HG02938 (cell line): Measurements from ENCODE around the gene ALX3.
"Not testable (repeated sequence)": the region's sequence is repeated elsewhere in the genome, so short reads cannot be mapped to it uniquely, and the experiment has no call there.

Experiments
- ATAC-seq: cut with Tn5 transposase; IDR thresholded peaks from one replicate; pipeline ENCODE4 v1.9.1; 2021; ENCODE audit warnings: mild to moderate bottlenecking, moderate library complexity; ENCODE audit not compliant: unreplicated experiment

Gene ALX3

DNA sequence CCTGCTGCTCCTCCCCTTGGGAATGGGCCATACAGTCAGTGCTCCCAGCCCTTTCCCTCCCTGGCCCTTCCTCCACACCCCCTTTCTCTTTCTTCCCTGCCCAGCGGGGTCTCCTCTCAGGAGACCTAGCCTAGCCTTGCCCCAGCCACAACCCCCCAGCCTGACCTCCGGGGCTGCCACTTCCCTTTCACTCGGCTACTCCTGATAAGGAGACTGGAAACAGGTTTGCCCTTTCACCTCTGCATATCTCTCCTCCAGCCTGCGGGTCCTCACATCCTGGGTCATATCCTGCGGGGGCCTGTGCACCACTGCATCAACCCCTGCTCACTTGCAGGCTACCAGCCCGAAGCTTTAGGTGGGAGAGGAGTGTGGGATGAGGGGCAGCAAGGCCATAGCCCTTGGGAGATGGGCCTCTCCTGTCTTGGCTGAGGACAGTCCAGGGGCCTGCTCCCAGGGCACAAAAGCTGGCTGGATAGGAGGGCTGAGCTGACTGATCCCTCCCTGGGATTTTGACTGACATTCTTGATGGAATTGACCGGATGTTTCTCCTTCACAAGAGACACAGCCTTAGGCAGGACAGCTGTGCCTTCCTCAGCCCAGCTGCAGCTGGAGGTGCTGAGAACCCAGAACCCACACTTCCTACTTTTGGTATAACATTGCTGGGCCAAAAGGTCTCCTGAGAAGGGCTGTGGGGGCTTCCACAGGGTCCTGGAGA is 19.2 kb upstream of the ALX3 start:
- no peak for ATAC-seq

DNA sequence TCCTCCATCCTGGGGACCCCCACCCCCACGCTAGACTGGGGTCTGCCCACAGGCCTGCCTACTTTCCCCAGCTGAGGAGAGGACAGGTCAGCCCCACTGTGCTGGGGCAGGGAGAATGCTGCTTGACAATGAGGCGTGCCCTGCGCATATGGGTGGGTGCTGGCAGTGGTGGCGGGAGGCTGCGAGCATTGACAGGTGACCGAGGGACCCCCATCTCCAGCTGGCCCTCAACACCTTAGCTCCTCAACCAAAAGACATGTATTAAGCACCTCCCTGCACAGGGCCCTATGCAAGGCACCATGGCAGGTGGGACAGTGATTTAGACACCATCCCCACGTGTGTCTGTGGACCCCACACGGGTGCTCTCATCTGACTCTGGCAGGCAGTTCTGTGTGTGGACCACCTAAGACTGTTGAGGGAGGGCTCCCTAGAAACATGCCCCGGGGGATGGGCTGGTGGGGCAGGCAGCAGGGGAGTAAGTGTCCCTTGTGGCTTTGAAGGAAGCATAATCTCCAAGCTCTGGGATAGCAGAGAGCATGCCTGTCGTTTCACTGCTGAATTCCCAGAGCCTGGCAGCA is 18.4 kb upstream of the ALX3 start:
- no peak for ATAC-seq

DNA sequence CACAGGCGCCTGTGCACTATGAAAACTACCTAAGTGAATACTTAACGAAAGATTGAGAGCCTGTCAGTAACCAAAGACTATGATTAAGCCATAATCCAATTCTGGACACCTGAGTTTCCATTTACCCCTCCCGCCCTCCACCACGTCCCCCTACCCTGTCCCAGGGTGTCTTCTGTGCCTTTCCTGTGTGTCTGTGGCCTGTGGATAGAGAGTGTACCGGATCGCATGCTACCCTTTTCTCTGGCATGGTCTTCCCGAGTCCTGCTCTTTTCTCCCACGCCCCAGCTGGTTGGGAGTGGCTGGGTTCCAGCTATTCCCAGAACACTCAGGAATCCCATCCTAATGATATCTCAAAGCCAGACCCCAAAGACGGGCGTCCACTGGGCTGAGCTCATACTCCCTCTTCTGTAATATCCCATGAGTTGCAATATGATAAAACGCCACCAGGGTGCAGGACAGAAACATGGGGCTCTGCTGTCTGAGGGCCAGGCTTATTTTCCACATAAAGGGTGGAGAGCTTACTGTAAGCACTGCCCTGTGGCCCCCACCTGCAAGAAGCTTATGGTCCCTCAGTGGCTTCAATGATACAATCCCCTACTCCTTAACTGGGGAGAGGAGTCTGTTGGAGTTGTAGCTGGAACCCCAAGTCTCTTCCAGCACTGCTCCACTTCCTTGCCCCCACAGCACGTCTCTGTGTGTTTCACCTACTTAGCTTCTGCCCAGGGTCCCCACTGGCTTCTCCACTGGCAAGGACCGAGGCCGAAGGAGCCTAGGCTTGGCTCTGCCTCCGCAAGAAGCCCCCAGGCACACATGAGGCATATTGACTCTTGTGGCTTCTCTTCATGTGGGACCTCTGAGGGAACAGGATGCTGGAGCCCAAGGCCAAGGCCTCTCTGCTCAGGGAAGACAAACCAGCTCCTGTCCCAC is 17.6 kb upstream of the ALX3 start:
- no peak for ATAC-seq

DNA sequence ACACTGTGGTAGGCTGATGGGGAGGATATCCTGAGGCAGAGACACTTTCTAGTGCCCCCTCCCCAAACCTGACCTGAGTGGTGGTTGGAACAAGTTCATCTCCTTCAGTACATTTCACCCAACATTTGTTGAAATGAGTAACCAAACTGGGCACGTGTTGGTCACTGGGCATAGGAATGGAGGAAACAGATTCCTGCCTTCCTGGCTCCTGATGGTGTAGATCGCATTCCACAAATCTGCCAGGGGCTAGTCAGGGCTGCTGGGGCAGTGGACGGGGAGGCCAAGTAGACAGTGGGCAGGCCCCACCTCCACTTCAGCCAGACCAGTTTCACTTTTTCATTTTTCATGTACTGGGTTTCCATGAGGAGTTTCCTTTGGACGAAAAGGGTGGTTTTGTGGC is 16.5 kb upstream of the ALX3 start:
- ATAC-seq: no peak

DNA sequence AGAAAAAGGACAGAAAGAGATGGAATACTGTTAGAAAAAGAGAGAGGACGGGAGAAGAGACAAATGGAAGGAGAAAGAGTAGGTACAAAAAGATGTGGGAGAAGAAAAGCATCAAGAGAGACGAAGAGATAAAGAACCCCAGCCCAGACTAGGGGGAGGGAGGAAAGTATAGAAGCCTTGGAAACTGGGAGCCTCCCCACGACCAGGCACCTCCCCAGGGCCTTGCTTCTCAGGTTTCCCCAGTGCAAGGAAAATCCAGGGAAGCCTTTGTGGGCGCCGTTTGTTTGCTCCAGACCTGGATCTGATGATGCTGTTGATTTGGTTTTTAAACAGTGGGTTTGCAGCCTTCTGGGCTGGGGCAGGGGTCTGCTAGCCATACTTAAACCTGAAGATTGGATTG is 15.2 kb upstream of the ALX3 start:
- no peak for ATAC-seq

DNA sequence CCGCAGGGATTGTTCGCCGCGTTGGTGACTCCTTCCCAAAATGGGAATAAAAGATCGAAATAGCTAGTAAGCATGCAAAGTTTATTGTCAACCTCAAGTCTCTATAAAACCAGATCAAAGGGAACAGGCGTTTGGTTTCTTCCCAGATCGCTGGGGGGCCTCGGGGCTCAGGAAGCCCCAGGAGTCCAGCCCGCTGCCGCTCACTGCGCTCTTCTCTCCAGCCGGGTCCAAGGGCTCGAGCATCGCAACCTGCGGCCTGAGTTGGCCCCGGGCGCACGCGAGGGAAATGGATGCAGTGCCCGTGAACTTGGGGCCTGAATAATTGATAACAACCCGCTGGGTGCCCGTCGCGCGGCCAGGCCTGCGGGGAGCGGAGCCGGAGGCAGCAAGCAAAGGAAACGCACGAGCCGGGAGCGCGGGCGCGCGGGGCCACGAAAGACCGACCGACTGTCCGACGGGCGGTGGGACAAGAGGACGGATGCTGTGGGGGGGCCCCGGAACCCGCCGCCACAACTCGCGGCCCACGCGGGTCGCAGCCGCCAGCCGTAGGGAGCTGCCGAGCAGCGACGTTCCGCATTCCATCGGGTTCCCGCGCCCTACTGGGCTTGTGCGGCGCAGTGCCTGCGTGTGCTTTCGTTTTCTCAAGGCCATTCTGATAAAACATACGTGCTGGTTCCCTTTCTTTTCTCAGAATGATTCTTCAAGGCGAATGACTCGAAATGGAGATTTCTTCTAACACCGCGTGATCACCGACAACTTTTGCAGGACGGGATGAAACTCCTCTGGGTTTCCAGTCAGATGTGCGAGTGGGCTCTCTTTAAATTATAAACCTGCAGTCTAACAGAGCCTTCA is 14.0 kb upstream of the ALX3 start:
- ATAC-seq: no peak

DNA sequence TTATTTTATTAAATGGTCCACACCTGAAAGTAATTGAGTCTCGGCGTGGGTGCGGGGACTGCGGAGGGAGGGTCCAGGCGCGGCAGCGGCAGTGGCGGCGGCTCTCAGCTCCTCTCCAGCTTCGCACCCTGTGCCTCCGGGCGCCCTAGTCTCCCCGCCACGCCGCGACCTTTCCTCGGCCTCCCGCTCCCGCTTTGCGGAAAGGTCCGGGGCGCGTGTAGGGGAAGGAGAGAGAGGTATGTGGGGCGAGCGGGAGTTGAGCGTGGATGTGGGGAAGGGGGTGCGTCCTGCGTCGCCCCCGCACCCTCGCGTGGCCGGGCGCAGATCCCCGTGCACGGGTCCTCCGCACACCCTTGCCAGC is 13.4 kb upstream of the ALX3 start:
- ATAC-seq: no peak

DNA sequence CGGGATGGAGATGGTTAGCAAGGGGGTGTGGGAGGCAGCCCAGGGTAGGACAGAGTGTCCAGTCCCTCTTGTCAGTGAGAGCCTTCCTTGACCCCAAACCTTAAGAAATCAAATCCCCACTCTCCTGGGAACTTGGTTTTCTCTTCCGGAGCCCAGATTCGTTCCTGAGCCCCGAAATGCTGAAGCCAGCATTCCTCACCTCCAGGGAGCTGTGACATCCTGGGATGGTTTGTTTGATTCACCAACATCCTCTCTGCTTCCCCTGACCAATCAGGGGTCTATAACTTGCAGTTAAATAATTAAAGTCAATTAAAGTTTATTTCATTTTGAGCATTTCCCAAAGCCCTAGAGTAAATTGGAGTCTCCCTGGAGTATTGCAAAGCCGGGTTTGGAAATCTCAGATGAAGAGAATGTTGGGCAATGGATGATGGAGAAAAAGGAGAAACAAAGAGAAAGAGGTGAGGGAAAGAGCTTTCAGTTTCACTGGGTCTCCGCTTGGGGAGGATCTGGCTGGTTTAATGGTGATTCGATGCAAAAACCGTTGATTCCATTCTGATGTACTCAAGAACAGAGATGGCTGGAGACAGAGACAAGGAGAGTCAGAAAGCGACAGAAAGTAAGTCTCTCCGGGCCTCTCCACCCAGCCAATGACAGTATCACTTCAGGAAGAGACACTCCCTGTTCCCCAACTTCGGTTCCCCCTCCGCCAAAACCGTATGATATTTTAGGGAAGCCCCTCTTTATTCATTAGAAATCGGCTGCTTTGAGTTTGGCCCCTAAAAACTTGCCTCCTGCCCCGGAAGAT is 12.8 kb upstream of the ALX3 start:
- no peak for ATAC-seq

DNA sequence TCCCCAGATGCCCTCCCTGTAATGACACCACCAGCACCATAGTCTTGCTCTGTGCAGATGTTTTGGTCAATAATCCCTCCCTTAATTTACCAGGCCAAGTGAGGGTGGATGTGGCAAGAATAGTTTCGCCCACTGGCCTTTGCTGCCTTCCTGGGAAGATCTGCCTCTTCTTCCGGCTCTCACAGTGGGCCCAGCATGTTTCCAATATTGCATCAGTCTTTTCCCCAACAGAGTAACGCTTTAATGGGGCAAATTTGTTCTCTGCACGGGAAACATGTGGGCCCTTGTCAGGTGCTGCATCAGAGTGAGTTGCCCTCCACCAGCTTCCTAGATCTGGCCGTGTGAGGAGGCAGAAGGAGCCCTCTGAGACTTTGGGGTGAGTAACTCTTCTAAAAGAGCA is 12.0 kb upstream of the ALX3 start:
- ATAC-seq: no peak

DNA sequence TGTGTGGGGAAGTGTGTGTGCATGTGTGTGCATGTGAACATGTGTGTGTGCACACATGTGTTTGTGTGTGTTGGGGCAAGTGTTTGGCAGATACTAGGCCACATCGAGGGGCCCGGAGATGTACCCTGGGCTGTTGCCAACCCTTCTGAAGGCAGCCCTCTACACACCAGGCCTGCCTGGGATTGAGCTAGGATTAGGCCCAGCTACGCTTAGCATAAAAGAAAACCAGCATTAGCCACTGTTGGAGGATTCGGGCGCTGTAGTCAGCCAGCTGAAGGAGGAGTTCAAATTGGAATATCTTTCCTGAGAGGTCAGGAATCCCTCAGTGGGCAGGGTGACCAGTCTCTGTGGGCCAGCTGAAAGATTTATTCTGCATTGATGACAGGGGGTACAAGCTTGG is 10.6 kb upstream of the ALX3 start:
- no peak for ATAC-seq

DNA sequence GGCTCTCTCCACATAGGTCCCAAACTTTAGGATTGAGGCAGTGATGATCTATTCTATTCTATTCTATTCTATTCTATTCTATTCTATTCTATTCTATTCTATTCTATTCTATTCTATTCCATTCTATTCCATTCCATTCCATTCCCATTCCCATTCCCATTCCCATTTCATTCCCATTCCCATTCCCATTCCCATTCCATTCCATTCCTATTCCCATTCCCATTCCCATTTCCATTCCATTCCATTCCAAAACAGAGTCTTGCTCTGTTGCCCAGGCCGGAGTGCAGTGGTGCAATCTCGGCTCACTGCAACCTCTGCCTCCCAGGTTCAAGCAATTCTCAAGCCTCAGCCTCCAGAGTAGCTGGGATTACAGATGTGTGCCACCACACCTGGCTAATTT is 9.5 kb upstream of the ALX3 start:
- ATAC-seq: not testable (repeated sequence)

DNA sequence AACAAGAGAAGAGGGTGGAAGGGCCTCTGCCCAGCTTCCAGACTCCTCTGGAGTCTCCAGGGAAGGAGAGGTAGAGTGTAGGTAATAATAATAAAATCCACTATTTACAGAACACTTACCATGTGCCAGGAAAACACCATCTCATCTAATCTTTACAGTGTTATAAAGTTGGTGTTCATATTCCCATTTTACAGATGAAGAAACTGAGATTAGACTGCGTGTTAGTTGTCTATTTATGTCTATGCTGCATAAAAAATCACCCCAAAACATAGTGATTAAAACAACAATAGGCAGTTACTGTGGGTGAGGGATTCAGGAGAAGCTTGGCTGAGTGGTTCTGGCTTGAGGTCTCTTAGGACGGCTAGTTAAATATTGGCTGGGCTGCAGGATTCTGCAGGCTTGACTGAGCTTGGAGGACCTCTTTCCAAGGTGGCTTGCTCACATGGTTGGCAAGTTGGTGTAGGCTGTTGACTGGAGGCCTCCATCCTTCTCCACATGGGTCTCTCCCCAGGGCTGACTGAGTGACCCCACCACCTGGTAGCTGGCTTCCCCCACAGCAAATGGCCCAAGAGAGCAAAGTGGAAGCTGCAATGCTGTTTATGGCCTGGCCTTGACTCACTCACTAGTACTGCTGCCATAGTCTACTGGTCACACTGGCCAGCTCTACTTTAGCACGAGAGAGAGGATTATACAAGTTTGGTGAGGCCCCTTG is 6.5 kb upstream of the ALX3 start:
- no peak for ATAC-seq

DNA sequence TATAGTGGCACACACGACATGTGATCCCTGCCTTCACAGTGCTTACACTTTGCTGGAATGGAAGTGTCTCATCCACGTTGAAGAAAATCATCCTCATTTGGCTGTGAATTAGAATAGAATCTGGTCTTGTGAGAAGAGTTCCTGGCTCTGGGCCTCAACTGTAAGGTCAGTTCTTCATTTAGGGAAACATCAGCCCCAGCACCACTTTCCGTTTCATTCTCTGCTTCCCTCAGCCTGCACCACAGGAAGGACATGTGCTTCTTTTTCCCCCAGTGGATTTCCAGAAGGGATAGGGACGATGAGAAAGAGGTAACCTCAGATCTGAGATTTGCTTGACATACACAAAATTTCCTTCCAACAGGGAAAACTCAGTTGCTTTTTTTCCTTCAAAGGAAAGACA is 3.7 kb upstream of the ALX3 start:
- ATAC-seq: no peak

DNA sequence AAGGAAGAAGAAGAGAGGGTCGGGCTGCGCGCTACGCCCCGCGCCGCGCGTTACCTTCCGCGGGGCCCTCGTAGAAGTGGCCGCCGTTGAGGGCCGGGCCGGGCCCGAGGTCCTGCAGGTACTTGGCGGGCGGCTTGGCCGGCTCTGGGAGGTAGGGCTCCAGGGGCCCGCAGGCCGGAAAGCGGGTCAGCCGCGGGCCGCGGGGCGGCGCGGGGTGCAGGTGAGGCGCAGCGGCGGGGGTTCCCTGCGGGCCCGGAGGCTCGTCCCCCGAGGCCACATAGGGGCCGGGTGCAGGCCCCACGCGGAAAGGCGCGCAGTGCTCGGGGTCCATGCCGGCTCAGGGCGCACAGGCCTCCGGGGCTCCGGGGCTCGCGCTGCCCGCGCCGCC is 196 bp downstream of the ALX3 start:
- no peak for ATAC-seq

DNA sequence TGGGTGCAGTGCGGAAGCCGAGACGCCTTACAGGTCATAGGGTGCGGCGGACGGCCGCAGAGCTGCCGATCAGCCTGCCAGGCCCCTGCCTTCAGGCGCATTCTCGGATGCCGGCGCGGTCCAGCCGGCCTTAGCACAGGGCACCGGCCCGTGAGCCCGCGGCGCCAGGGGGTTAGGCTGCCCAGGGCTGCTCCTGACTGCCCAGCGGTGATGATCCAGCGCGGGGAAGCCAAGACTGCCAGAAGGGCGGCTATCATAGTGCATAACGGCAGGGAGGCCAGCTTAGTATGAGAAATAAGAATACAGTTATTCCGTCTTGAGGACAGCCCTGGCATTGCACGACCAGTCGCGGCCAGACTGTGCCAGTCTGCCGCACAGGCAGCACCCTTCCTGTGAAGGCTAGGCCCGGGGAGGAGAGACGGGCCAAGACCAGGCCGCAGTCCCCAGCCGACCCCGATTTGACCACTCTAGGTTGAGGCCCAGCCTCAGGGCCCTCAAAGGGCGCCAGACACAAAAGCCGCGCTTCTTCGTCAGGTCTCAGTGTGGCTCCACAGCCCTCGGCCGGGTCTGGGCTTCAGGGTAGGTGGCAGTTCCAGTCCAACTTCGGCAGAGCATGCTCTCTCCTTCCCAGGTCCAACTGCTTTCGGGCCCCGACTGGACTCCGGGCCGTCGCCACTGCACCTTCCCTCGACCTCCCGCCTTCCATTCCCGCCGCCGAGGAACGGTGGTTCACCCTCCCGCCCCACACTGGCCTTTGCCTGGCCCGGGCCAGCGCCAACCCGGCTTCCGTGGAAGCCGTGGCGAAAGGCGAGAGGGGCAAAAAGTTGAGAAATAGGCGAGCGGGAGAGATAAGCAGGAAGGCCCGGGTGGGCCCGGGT is 829 bp downstream of the ALX3 start:
- no peak for ATAC-seq

DNA sequence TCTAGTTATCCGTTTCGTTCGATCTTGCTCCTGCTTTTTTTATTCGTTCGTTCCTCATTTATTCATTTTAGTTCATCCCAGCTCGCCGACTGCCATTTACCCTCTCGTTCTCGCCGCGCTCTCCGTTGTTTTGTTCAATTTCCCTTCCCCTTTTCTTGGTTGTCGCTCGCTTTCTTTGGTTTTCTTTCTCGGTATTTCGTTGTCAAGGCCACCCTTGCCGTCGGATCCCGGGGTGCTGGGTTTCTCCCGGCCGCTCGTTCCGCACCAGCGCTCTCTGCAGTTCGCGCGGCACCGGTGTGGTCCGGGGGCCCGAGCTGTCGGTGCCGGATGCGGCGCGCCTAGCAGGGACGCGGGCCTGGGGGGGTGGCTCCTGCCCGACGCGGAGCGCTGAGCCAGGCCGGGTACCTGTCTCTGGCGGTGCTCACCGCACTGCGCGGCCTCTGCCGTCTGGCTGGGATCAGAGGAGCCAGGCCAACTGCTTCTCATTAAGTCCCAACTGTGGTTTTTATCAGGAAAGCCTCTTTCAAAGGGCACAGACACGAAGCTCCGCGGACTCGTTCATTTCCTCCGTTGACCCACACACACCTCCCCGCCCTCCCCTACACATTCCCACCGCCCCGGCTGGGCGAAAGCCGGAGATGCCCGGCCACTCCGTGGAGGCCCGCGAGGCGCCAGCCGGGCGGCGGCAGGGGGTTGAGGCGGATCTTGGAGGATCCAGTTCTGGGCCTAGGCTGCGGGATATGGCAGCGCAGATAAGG is 1.6 kb downstream of the ALX3 start:
- ATAC-seq: no peak

DNA sequence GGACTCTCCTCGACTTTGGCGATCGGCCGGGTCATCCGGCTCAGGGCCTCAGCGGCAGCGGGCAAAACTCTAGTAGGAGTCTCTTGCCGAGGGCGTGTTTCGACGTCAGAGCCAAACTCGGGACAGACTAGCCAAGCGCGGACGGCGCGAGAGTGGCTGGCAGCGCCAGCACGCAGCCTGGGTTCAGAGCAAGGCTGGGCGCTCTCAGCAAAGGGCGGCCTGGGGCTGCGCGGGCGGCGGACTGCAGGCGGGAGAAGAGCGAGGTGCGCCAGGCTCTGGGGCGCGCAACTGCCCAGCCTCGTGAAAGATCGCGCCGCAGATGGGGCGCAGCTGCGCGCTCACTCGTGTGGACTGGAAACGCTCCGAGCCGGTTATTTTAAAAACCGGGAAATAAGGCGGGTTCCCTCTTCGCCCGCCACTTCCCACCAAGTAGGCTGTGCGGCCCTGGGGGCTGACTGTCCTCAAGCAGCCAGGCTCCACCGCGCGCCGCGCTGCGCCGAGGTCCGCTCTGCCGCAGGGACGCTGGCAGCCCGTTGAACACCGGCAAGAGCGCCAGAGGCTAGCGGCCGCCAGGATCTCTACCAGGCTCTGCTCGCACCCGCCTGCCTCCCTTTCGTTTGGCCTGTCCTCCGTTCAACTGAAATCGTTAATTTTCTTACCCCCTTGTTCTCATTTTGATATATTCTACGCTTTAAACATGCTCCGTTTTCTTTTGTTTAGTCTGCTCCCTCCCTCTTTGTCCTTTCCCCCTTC is 2.4 kb downstream of the ALX3 start:
- no peak for ATAC-seq
